WTC11 (cell line): Measurements from ENCODE around the gene RBM45. TPM values are rescaled to one million over a fixed set of nuclear protein-coding genes. Genes with fewer than 3 reads are reported as not detected.

Experiments
- ATAC-seq: fragments of 200-7000 bp; cut with Tn5 transposase; 2 replicates; pipeline ENCODE4 v1.10.0; 2021; ENCODE audit warnings: mild to moderate bottlenecking, moderate library complexity
- CTCF ChIA-PET: fragments of 300-600 bp; sonication (Branson Sonifier 250); formaldehyde crosslinking; loops from one replicate; lab custom pipeline; 2021; ENCODE audit warnings: antibody characterized with exemption; lab: Charles Lee
- POLR2A ChIA-PET: fragments of 350-600 bp; sonication (Branson Sonifier 250); formaldehyde crosslinking; loops from one replicate; lab custom pipeline; 2021; ENCODE audit warnings: antibody characterized with exemption; lab: Charles Lee
- DNase-seq: peaks from one replicate; pipeline ENCODE4 v3.0.0; 2021; ENCODE audit warnings: low spot score
- H3K27ac Mint-ChIP-seq: 2 replicates; pipeline ENCODE4 v1.8.0; 2021; ENCODE audit warnings: mixed read lengths
- H3K27me3 Mint-ChIP-seq: 2 replicates; pipeline ENCODE4 v1.8.0; 2021; ENCODE audit warnings: low read depth, mild to moderate bottlenecking, moderate library complexity, mixed read lengths
- H3K36me3 Mint-ChIP-seq: 2 replicates; pipeline ENCODE4 v1.8.0; 2021; ENCODE audit warnings: mixed read lengths
- H3K4me1 Mint-ChIP-seq: 2 replicates; pipeline ENCODE4 v1.8.0; 2022; ENCODE audit warnings: mixed read lengths
- H3K4me3 Mint-ChIP-seq: 2 replicates; pipeline ENCODE4 v1.8.0; 2021; ENCODE audit warnings: mild to moderate bottlenecking, moderate library complexity, mixed read lengths
- H3K9me3 Mint-ChIP-seq: 2 replicates; pipeline ENCODE4 v1.8.0; 2021; ENCODE audit warnings: mixed read lengths
- ATF3 ChIP-seq: sonication (generic); formaldehyde crosslinking; conservative IDR thresholded peaks from 2 replicates; pipeline ENCODE4 v1.8.1; 2022; ENCODE audit warnings: mild to moderate bottlenecking, missing genetic modification reagents
- CBFB ChIP-seq: sonication (generic); formaldehyde crosslinking; IDR thresholded peaks from 2 replicates; pipeline ENCODE4 v1.8.1; 2022; ENCODE audit warnings: mild to moderate bottlenecking, low read depth, missing genetic modification reagents
- E2F1 ChIP-seq: sonication (generic); formaldehyde crosslinking; IDR thresholded peaks from 2 replicates; pipeline ENCODE4 v1.8.0; 2022; ENCODE audit warnings: mild to moderate bottlenecking, missing genetic modification reagents
- ELF4 ChIP-seq: sonication (generic); formaldehyde crosslinking; IDR thresholded peaks from 2 replicates; pipeline ENCODE4 v1.8.1; 2022; ENCODE audit warnings: low read depth, mild to moderate bottlenecking, moderate library complexity, missing genetic modification reagents
- EMX1 ChIP-seq: fragments of 250-450 bp; sonication (Bioruptor Pico); IDR thresholded peaks from 2 replicates; pipeline ENCODE4 v1.8.0; 2021; ENCODE audit warnings: mild to moderate bottlenecking
- ESRRA ChIP-seq: sonication (generic); formaldehyde crosslinking; IDR thresholded peaks from 2 replicates; pipeline ENCODE4 v1.8.1; 2022; ENCODE audit warnings: mild to moderate bottlenecking, missing genetic modification reagents, borderline replicate concordance
- FOXP4 ChIP-seq: sonication (generic); formaldehyde crosslinking; IDR thresholded peaks from 2 replicates; pipeline ENCODE4 v1.8.0; 2022; ENCODE audit warnings: mild to moderate bottlenecking, missing genetic modification reagents
- GABPB1 ChIP-seq: sonication (generic); formaldehyde crosslinking; IDR thresholded peaks from 2 replicates; pipeline ENCODE4 v1.8.1; 2023; ENCODE audit warnings: mild to moderate bottlenecking, missing genetic modification reagents
- GRHL2 ChIP-seq: fragments of 250-450 bp; sonication (Bioruptor Pico); IDR thresholded peaks from 2 replicates; pipeline ENCODE4 v1.8.0; 2022; ENCODE audit warnings: mild to moderate bottlenecking, moderate library complexity; ENCODE audit not compliant: insufficient replicate concordance, severe bottlenecking
- NR2C2 ChIP-seq: sonication (generic); formaldehyde crosslinking; IDR thresholded peaks from 2 replicates; pipeline ENCODE4 v1.8.0; 2022; ENCODE audit warnings: mild to moderate bottlenecking, missing genetic modification reagents
- SOX15 ChIP-seq: fragments of 250-450 bp; sonication (Bioruptor Pico); IDR thresholded peaks from 2 replicates; pipeline ENCODE4 v1.9.0; 2021; ENCODE audit warnings: mild to moderate bottlenecking
- TP53 ChIP-seq: sonication (generic); formaldehyde crosslinking; IDR thresholded peaks from 2 replicates; pipeline ENCODE4 v1.8.1; 2023; ENCODE audit warnings: mild to moderate bottlenecking, missing genetic modification reagents
- ZNF263 ChIP-seq: sonication (generic); formaldehyde crosslinking; IDR thresholded peaks from 2 replicates; pipeline ENCODE4 v1.8.1; 2022; ENCODE audit warnings: low read depth, mild to moderate bottlenecking, moderate library complexity, missing genetic modification reagents
- ZNF396 ChIP-seq: fragments of 250-450 bp; sonication (Bioruptor Pico); IDR thresholded peaks from 2 replicates; pipeline ENCODE4 v1.8.0; 2021; ENCODE audit warnings: mild to moderate bottlenecking, moderate library complexity, borderline replicate concordance
- total RNA-seq: library from RNA; stranded (reverse); gene quantifications from 3 replicates; pipeline ENCODE4 v1.2.3, GENCODE V29; 2021
- TF ChIP-seq, protein P1 (sequence below): sonication (generic); formaldehyde crosslinking; IDR thresholded peaks from 2 replicates; pipeline ENCODE4 v1.8.0; 2022; ENCODE audit warnings: mild to moderate bottlenecking, missing genetic modification reagents
- TF ChIP-seq, protein P2 (sequence below): sonication (generic); formaldehyde crosslinking; IDR thresholded peaks from 2 replicates; pipeline ENCODE4 v1.8.1; 2023; ENCODE audit warnings: mild to moderate bottlenecking, moderate library complexity, missing genetic modification reagents
- TF ChIP-seq, protein P3 (sequence below): sonication (generic); formaldehyde crosslinking; IDR thresholded peaks from 2 replicates; pipeline ENCODE4 v1.8.1; 2022; ENCODE audit warnings: mild to moderate bottlenecking, missing genetic modification reagents, moderate library complexity, borderline replicate concordance
- TF ChIP-seq, protein P4 (sequence below): sonication (generic); formaldehyde crosslinking; IDR thresholded peaks from 2 replicates; pipeline ENCODE4 v1.8.1; 2022; ENCODE audit warnings: low read depth, missing genetic modification reagents, borderline replicate concordance
- TF ChIP-seq, protein P5 (sequence below): sonication (generic); formaldehyde crosslinking; IDR thresholded peaks from 2 replicates; pipeline ENCODE4 v1.8.0; 2022; ENCODE audit warnings: mild to moderate bottlenecking, missing genetic modification reagents

Gene RBM45
- total RNA-seq, 1 experiment from 2014 or later: 9.2 TPM

- H3K9me3 Mint-ChIP-seq: no peaks in the 10 kb centered on the region
- no peak overlapping the region for H3K27ac Mint-ChIP-seq
- TF ChIP-seq ZNF396 (CRISPR knock-in tag) (no peak), GRHL2 (CRISPR knock-in tag) (no peak), ELF4 (no peak), SOX15 (CRISPR knock-in tag) (no peak)
- TF ChIP-seq, protein P1, sequence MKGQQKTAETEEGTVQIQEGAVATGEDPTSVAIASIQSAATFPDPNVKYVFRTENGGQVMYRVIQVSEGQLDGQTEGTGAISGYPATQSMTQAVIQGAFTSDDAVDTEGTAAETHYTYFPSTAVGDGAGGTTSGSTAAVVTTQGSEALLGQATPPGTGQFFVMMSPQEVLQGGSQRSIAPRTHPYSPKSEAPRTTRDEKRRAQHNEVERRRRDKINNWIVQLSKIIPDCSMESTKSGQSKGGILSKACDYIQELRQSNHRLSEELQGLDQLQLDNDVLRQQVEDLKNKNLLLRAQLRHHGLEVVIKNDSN (CRISPR knock-in tag): no peak
- no peak overlapping the region for H3K4me3 Mint-ChIP-seq
- no peaks in the 10 kb centered on the region for H3K27me3 Mint-ChIP-seq
- CTCF ChIA-PET: interaction anchor here (1.2 kb wide), 1 partner anchor 23 kb away, joined by 4 read pairs; the partner anchor contains the start of gene RBM45
- H3K36me3 Mint-ChIP-seq: no peaks in the 10 kb centered on the region
- H3K4me1 Mint-ChIP-seq: no peaks in the 10 kb centered on the region
- ATAC-seq: no peak
- POLR2A ChIA-PET: no interaction called here
- DNase-seq: no peak
These were observed 23.4 kb upstream of the RBM45 start for GRCh38 chr2:178088774-178089270.

DNA sequence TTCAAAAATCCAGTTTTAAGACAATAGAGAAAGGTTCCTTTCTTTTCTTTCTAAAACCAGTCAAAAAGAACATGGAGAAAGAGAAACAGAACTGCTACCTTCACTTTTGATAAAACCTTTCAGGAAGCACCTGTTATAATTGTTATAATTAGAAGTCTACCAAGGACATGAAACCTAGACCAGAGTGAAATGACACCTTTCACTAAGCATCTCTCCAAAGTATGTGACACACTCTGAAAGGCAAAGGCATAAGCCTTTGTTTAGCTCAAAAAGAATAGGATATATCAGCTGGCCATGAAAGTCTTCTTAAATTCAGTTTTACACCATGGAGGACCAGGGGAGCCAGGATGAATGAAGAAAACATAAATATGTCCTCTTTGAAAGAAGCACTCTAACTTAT, 18.8 kb upstream of the RBM45 start:
- DNase-seq (no peak), ATAC-seq (no peak)
- H3K27ac Mint-ChIP-seq: no peak overlapping the region
- no peaks in the 10 kb centered on the region; the same call in none of the 2 replicates for H3K27me3 Mint-ChIP-seq
- TF ChIP-seq, protein P2, sequence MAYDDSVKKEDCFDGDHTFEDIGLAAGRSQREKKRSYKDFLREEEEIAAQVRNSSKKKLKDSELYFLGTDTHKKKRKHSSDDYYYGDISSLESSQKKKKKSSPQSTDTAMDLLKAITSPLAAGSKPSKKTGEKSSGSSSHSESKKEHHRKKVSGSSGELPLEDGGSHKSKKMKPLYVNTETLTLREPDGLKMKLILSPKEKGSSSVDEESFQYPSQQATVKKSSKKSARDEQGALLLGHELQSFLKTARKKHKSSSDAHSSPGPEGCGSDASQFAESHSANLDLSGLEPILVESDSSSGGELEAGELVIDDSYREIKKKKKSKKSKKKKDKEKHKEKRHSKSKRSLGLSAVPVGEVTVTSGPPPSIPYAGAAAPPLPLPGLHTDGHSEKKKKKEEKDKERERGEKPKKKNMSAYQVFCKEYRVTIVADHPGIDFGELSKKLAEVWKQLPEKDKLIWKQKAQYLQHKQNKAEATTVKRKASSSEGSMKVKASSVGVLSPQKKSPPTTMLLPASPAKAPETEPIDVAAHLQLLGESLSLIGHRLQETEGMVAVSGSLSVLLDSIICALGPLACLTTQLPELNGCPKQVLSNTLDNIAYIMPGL: no peak
- H3K4me3 Mint-ChIP-seq: no peak overlapping the region
- no peaks in the 10 kb centered on the region for H3K4me1 Mint-ChIP-seq
- peaks cover 18% of the 10 kb centered on the region for H3K9me3 Mint-ChIP-seq
- POLR2A ChIA-PET: no interaction called here
- CTCF ChIA-PET: no interaction called here
- H3K36me3 Mint-ChIP-seq: no peaks in the 10 kb centered on the region

GRCh38 chr2:178101321-178102079, 10.7 kb upstream of the RBM45 start:
- no peak for DNase-seq
- ChIA-PET POLR2A (no interaction called here), CTCF (interaction anchor here (1.0 to 2.0 kb wide), 3 partner anchors 11 to 313 kb away, joined by 3 to 7 read pairs (median 5); partner anchors contain the start of gene RBM45)
- H3K4me3 Mint-ChIP-seq: no peak overlapping the region
- no peaks in the 10 kb centered on the region; the same call in none of the 2 replicates for H3K27me3 Mint-ChIP-seq
- no peak overlapping the region for H3K27ac Mint-ChIP-seq
- no peak for ATAC-seq
- TF ChIP-seq ZNF263 (CRISPR knock-in tag) (no peak), NR2C2 (CRISPR knock-in tag) (no peak), SOX15 (CRISPR knock-in tag) (no peak), EMX1 (CRISPR knock-in tag) (no peak), ESRRA (CRISPR knock-in tag) (no peak), GABPB1 (CRISPR knock-in tag) (no peak), TP53 (no peak), FOXP4 (CRISPR knock-in tag) (no peak), ATF3 (CRISPR knock-in tag) (no peak), CBFB (CRISPR knock-in tag) (no peak), E2F1 (no peak)
- TF ChIP-seq, protein P3, sequence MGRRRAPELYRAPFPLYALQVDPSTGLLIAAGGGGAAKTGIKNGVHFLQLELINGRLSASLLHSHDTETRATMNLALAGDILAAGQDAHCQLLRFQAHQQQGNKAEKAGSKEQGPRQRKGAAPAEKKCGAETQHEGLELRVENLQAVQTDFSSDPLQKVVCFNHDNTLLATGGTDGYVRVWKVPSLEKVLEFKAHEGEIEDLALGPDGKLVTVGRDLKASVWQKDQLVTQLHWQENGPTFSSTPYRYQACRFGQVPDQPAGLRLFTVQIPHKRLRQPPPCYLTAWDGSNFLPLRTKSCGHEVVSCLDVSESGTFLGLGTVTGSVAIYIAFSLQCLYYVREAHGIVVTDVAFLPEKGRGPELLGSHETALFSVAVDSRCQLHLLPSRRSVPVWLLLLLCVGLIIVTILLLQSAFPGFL: no peak
- TF ChIP-seq, protein P4, sequence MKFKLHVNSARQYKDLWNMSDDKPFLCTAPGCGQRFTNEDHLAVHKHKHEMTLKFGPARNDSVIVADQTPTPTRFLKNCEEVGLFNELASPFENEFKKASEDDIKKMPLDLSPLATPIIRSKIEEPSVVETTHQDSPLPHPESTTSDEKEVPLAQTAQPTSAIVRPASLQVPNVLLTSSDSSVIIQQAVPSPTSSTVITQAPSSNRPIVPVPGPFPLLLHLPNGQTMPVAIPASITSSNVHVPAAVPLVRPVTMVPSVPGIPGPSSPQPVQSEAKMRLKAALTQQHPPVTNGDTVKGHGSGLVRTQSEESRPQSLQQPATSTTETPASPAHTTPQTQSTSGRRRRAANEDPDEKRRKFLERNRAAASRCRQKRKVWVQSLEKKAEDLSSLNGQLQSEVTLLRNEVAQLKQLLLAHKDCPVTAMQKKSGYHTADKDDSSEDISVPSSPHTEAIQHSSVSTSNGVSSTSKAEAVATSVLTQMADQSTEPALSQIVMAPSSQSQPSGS (CRISPR knock-in tag): no peak
- TF ChIP-seq, protein P5, sequence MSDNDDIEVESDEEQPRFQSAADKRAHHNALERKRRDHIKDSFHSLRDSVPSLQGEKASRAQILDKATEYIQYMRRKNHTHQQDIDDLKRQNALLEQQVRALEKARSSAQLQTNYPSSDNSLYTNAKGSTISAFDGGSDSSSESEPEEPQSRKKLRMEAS (CRISPR knock-in tag): no peak
- H3K9me3 Mint-ChIP-seq: peaks cover 2% of the 10 kb centered on the region
- H3K36me3 Mint-ChIP-seq: no peaks in the 10 kb centered on the region
- no peaks in the 10 kb centered on the region for H3K4me1 Mint-ChIP-seq
